CD8-positive, alpha-beta memory T cell (primary cell): ENCODE results near the gene ZMYM4. TPM values are rescaled to one million over a fixed set of nuclear protein-coding genes. Genes with fewer than 3 reads are reported as not detected.

Experiments
- CTCF ChIA-PET: fragments of 350-600 bp; sonication (Branson Sonifier 250); formaldehyde crosslinking; loops from one replicate; lab custom pipeline; 2021; ENCODE audit warnings: antibody characterized with exemption; lab: Charles Lee
- POLR2A ChIA-PET: fragments of 350-600 bp; sonication (Branson Sonifier 250); formaldehyde crosslinking; loops from one replicate; lab custom pipeline; 2021; ENCODE audit warnings: antibody characterized with exemption; lab: Charles Lee
- DNase-seq, 5 donors: peaks; one replicate each; pipeline versions ENCODE4 v3.0.0 to v3.0.0-alpha.2; 2020 to 2022; ENCODE audit warnings: mixed read lengths in 1 of 5
- H3K27ac ChIP-seq: one replicate; pipeline ENCODE4 v1.7.0; 2013; ENCODE audit warnings: low read depth, mild to moderate bottlenecking, low read length, moderate library complexity
- H3K27me3 ChIP-seq: 2 replicates; pipeline ENCODE4 v1.7.0; 2013; ENCODE audit warnings: low read length, mild to moderate bottlenecking; ENCODE audit not compliant: insufficient read depth, poor library complexity, severe bottlenecking
- H3K36me3 ChIP-seq: 2 replicates; pipeline ENCODE4 v1.7.0; 2013; ENCODE audit warnings: mild to moderate bottlenecking, low read length, moderate library complexity; ENCODE audit not compliant: insufficient read depth
- H3K4me1 ChIP-seq: 2 replicates; pipeline ENCODE4 v1.7.0; 2013; ENCODE audit warnings: mild to moderate bottlenecking, low read length, moderate library complexity; ENCODE audit not compliant: insufficient read depth
- H3K4me3 ChIP-seq: 2 replicates; pipeline ENCODE4 v1.7.0; 2013; ENCODE audit warnings: mild to moderate bottlenecking, low read length
- H3K9me3 ChIP-seq: 2 replicates; pipeline ENCODE4 v1.7.0; 2013; ENCODE audit warnings: mild to moderate bottlenecking, low read length
- H3K27ac Mint-ChIP-seq, 8 donors: one replicate each; pipeline ENCODE4 v1.8.0; 2020 to 2021; ENCODE audit warnings: mixed read lengths in 8 of 8, mild to moderate bottlenecking in 6 of 8, inconsistent platforms in 3 of 8, moderate library complexity in 3 of 8
- H3K27me3 Mint-ChIP-seq, 2 donors: one replicate each; pipeline ENCODE4 v1.8.0; 2020 to 2021; ENCODE audit warnings: mixed read lengths in 2 of 2, mild to moderate bottlenecking in 1 of 2, moderate library complexity in 1 of 2
- H3K36me3 Mint-ChIP-seq, 3 donors: one replicate each; pipeline ENCODE4 v1.8.0; 2020 to 2021; ENCODE audit warnings: mixed read lengths in 3 of 3, inconsistent platforms in 1 of 3, mild to moderate bottlenecking in 1 of 3
- H3K4me1 Mint-ChIP-seq, 3 donors: one replicate each; pipeline ENCODE4 v1.8.0; 2020 to 2021; ENCODE audit warnings: mixed read lengths in 3 of 3, inconsistent platforms in 1 of 3, mild to moderate bottlenecking in 1 of 3
- H3K4me3 Mint-ChIP-seq, 7 donors: one replicate each; pipeline ENCODE4 v1.8.0; 2020 to 2021; ENCODE audit warnings: mixed read lengths in 7 of 7, mild to moderate bottlenecking in 6 of 7, moderate library complexity in 4 of 7, inconsistent platforms in 2 of 7
- H3K9me3 Mint-ChIP-seq, 5 donors: one replicate each; pipeline ENCODE4 v1.8.0; 2020 to 2022; ENCODE audit warnings: mixed read lengths in 5 of 5, mild to moderate bottlenecking in 3 of 5, moderate library complexity in 2 of 5, inconsistent platforms in 1 of 5
- polyA plus RNA-seq: library from polyadenylated mRNA; unstranded; fragments of 300-500 nt; fragmentation: Illumina TruSeq; gene quantifications from one replicate; pipeline ENCODE4 v1.2.3, GENCODE V29; 2021
- total RNA-seq, 2 experiments: library from RNA; stranded (reverse); gene quantifications; one replicate each; pipeline ENCODE4 v1.2.3, GENCODE V29; 2021

Gene ZMYM4
- total and polyA plus RNA-seq, 3 experiments from 2014 or later = 25.5 to 30.9 (median 26.2) TPM

DNA sequence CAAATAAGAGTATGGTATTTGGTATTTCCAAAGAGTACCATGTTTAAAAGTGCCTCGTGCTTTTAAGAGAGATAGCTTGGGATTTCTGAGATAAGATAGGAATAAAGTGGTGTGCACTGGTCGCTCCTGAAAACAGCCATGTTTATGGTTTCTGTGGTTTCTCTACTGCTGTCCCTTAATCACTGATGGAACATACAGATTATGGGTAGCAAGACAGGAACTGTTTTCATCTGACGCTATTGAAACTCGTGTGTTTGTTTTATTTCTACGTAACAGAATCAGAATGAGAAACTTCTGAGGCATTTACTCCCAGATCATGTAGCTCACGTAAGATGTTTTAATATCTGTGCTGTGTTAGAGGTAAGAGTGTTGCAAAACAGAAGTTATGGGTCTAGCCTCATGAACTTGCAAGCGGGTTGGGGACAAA, 162.7 kb downstream of the ZMYM4 start:
- Histone ChIP-seq H3K9me3 (no peaks in the 10 kb centered on the region), H3K4me3 (no peak overlapping the region), H3K27me3 (no peaks in the 10 kb centered on the region), H3K36me3 (peaks cover 14% of the 10 kb centered on the region), H3K4me1 (no peaks in the 10 kb centered on the region), H3K27ac (no peak overlapping the region)
- H3K9me3 Mint-ChIP-seq = no peaks in the 10 kb centered on the region
- no peak for DNase-seq
- ChIA-PET CTCF (no interaction called here), POLR2A (no interaction called here)
- H3K4me1 Mint-ChIP-seq = peaks cover 0 to 14% (median 5%) of the 10 kb centered on the region in 3 donors
- peaks cover 0 to 2% of the 10 kb centered on the region in 2 donors for H3K27me3 Mint-ChIP-seq
- H3K27ac Mint-ChIP-seq = peak overlapping the region in 5 of 8 donors; percentile 1 to 74 (median 56)
- peaks cover 5 to 46% (median 15%) of the 10 kb centered on the region in 3 donors for H3K36me3 Mint-ChIP-seq
- no peak overlapping the region for H3K4me3 Mint-ChIP-seq

DNA sequence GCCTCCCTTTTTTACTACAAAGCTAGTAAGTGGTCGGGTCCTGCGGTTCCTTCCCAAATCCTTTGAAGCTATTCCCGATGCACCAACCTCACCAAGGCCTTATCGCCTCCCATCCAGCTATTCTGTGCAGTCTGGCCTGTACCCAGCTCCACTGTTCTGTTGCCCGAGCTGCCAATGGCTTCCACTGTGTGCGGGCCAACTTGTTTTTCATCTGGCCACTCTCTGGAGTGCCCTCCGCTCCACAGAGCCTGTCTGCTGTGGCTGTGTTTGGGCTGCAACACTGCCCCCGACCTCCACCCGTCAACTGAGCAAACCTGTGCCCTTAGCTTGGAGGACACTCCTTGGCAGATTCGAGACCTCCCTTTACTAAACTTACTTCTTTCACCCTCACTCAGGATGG, 163.7 kb downstream of the ZMYM4 start:
- Histone ChIP-seq H3K27me3 (no peaks in the 10 kb centered on the region), H3K4me3 (no peak overlapping the region), H3K4me1 (no peaks in the 10 kb centered on the region), H3K36me3 (peaks cover 18% of the 10 kb centered on the region), H3K27ac (no peak overlapping the region), H3K9me3 (no peaks in the 10 kb centered on the region)
- peaks cover 0 to 14% (median 5%) of the 10 kb centered on the region in 3 donors for H3K4me1 Mint-ChIP-seq
- ChIA-PET CTCF (interaction anchor here (0.8 kb wide), 1 partner anchor 13 kb away, joined by 3 read pairs; no protein-coding TSS in a partner anchor), POLR2A (no interaction called here)
- H3K9me3 Mint-ChIP-seq = no peaks in the 10 kb centered on the region
- H3K36me3 Mint-ChIP-seq = peaks cover 8 to 56% (median 19%) of the 10 kb centered on the region in 3 donors
- H3K4me3 Mint-ChIP-seq = no peak overlapping the region
- no peak for DNase-seq
- H3K27ac Mint-ChIP-seq = peak overlapping the region in 1 of 8 donors; percentile 6
- H3K27me3 Mint-ChIP-seq = peaks cover 0 to 2% of the 10 kb centered on the region in 2 donors

GRCh38 chr1:35433714-35434113, 165.2 kb downstream of the ZMYM4 start:
- CTCF ChIA-PET = no interaction called here
- Mint-ChIP-seq H3K4me1 (peaks cover 0 to 14% (median 5%) of the 10 kb centered on the region in 3 donors), H3K4me3 (no peak overlapping the region), H3K27me3 (peaks cover 0 to 2% of the 10 kb centered on the region in 2 donors), H3K9me3 (no peaks in the 10 kb centered on the region), H3K36me3 (peaks cover 8 to 70% (median 24%) of the 10 kb centered on the region in 3 donors), H3K27ac (peak overlapping the region in 1 of 8 donors; percentile 41)
- H3K4me1 ChIP-seq = no peaks in the 10 kb centered on the region
- no peaks in the 10 kb centered on the region for H3K27me3 ChIP-seq
- no peak overlapping the region for H3K4me3 ChIP-seq
- no peak overlapping the region for H3K27ac ChIP-seq
- POLR2A ChIA-PET = no interaction called here
- DNase-seq = no peak
- peaks cover 20% of the 10 kb centered on the region for H3K36me3 ChIP-seq
- no peaks in the 10 kb centered on the region for H3K9me3 ChIP-seq

GRCh38 chr1:35434703-35435102, 166.2 kb downstream of the ZMYM4 start:
- Histone ChIP-seq H3K4me3 (no peak overlapping the region), H3K36me3 (peaks cover 30% of the 10 kb centered on the region), H3K4me1 (no peaks in the 10 kb centered on the region), H3K9me3 (no peaks in the 10 kb centered on the region), H3K27me3 (no peaks in the 10 kb centered on the region), H3K27ac (no peak overlapping the region)
- H3K36me3 Mint-ChIP-seq = peaks cover 15 to 80% (median 29%) of the 10 kb centered on the region in 3 donors
- ChIA-PET CTCF (interaction anchor here (1.3 kb wide), 1 partner anchor 17 kb away, joined by 3 read pairs; no protein-coding TSS in a partner anchor), POLR2A (no interaction called here)
- no peak overlapping the region for H3K4me3 Mint-ChIP-seq
- no peaks in the 10 kb centered on the region for H3K9me3 Mint-ChIP-seq
- H3K4me1 Mint-ChIP-seq = peaks cover 0 to 14% (median 5%) of the 10 kb centered on the region in 3 donors
- DNase-seq = no peak
- H3K27me3 Mint-ChIP-seq = no peaks in the 10 kb centered on the region
- H3K27ac Mint-ChIP-seq = peak overlapping the region in 2 of 8 donors; percentile 2 to 17

- ChIA-PET CTCF (interaction anchor here (1.5 to 1.8 kb wide), 2 partner anchors 15 to 129 kb away, joined by 4 to 7 read pairs; no protein-coding TSS in a partner anchor), POLR2A (no interaction called here)
- peaks cover 44% of the 10 kb centered on the region for H3K36me3 ChIP-seq
- Mint-ChIP-seq H3K27ac (no peak overlapping the region), H3K4me3 (no peak overlapping the region), H3K36me3 (peaks cover 10 to 90% (median 29%) of the 10 kb centered on the region in 3 donors), H3K9me3 (no peaks in the 10 kb centered on the region), H3K4me1 (peaks cover 0 to 13% (median 5%) of the 10 kb centered on the region in 3 donors), H3K27me3 (no peaks in the 10 kb centered on the region)
- no peak overlapping the region for H3K4me3 ChIP-seq
- no peaks in the 10 kb centered on the region for H3K4me1 ChIP-seq
- H3K27ac ChIP-seq = no peak overlapping the region
- no peaks in the 10 kb centered on the region for H3K9me3 ChIP-seq
- DNase-seq = no peak
- H3K27me3 ChIP-seq = no peaks in the 10 kb centered on the region
These were observed 167.6 kb downstream of the ZMYM4 start for GRCh38 chr1:35436078-35436477.

- CTCF ChIA-PET = interaction anchor here (1.0 to 1.8 kb wide), 3 partner anchors 13 to 128 kb away, joined by 3 to 7 read pairs (median 4); no protein-coding TSS in a partner anchor
- peaks cover 10 to 95% (median 34%) of the 10 kb centered on the region in 3 donors for H3K36me3 Mint-ChIP-seq
- H3K27me3 Mint-ChIP-seq = no peaks in the 10 kb centered on the region
- Histone ChIP-seq H3K27ac (no peak overlapping the region), H3K36me3 (peaks cover 51% of the 10 kb centered on the region), H3K9me3 (no peaks in the 10 kb centered on the region), H3K27me3 (no peaks in the 10 kb centered on the region), H3K4me3 (no peak overlapping the region), H3K4me1 (peaks cover 3% of the 10 kb centered on the region)
- H3K4me1 Mint-ChIP-seq = peaks cover 0 to 8% (median 0%) of the 10 kb centered on the region in 3 donors
- H3K27ac Mint-ChIP-seq = peak overlapping the region in 6 of 8 donors; percentile 1 to 91 (median 20)
- POLR2A ChIA-PET = no interaction called here
- H3K4me3 Mint-ChIP-seq = no peak overlapping the region
- H3K9me3 Mint-ChIP-seq = no peaks in the 10 kb centered on the region
- DNase-seq = no peak
These were observed 168.7 kb downstream of the ZMYM4 start for GRCh38 chr1:35437200-35437599.

DNA sequence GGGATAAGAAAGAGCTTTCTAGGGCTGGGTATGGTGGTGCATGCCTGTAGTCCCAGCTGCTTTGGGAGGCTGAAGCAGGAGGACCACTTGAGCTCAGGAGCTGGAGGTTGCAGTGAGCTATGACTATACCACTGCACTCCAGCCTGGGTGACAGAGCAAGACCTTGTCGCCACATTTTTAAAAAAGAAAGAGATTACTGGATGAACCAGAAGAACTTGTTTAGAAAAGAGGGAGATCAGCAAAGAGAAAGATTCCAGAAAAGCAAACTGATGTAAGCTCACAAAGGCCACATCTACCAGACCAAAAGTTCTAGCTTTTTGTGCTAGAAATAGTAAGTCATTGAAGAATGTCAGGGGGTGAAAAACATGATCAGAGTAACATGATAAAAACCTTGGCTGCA, 171.1 kb downstream of the ZMYM4 start:
- DNase-seq = no peak
- peak overlapping the region in 5 of 8 donors; percentile 0 to 84 (median 55) for H3K27ac Mint-ChIP-seq

GRCh38 chr1:35441926-35442579, 173.5 kb downstream of the ZMYM4 start:
- Mint-ChIP-seq H3K27me3 (no peaks in the 10 kb centered on the region), H3K4me1 (peaks cover 0 to 5% (median 5%) of the 10 kb centered on the region in 3 donors), H3K4me3 (no peak overlapping the region), H3K9me3 (no peaks in the 10 kb centered on the region), H3K27ac (peak overlapping the region in 1 of 8 donors; percentile 20), H3K36me3 (peaks cover 8 to 62% (median 26%) of the 10 kb centered on the region in 3 donors)
- Histone ChIP-seq H3K4me1 (peaks cover 8% of the 10 kb centered on the region), H3K36me3 (peaks cover 58% of the 10 kb centered on the region), H3K27ac (no peak overlapping the region), H3K4me3 (no peak overlapping the region), H3K9me3 (no peaks in the 10 kb centered on the region), H3K27me3 (no peaks in the 10 kb centered on the region)
- no peak for DNase-seq
- POLR2A ChIA-PET = no interaction called here
- CTCF ChIA-PET = interaction anchor here (1.6 kb wide), 1 partner anchor 9 kb away, joined by 5 read pairs; no protein-coding TSS in a partner anchor

More for the DNA sequence above, 171.1 kb downstream of the ZMYM4 start:
- Histone ChIP-seq H3K27ac (no peak overlapping the region), H3K27me3 (no peaks in the 10 kb centered on the region), H3K4me1 (peaks cover 8% of the 10 kb centered on the region), H3K36me3 (peaks cover 68% of the 10 kb centered on the region), H3K9me3 (no peaks in the 10 kb centered on the region), H3K4me3 (no peak overlapping the region)
- Mint-ChIP-seq H3K36me3 (peaks cover 10 to 86% (median 35%) of the 10 kb centered on the region in 3 donors), H3K4me3 (no peak overlapping the region), H3K27me3 (no peaks in the 10 kb centered on the region), H3K4me1 (peaks cover 0 to 5% (median 5%) of the 10 kb centered on the region in 3 donors), H3K9me3 (no peaks in the 10 kb centered on the region)
- CTCF ChIA-PET = interaction anchor here (1.3 to 2.1 kb wide), 3 partner anchors 9 to 14 kb away, joined by 3 to 7 read pairs (median 3); no protein-coding TSS in a partner anchor
- POLR2A ChIA-PET = no interaction called here
